Measurements from ENCODE around the gene OLFML2B.

The OLFML2B gene

GRCh38 chr1:161936786-161937185 lies 86.9 kb downstream of the OLFML2B start:
- Mint-ChIP-seq H3K27ac (no peak overlapping the region), H3K4me1 (ENCODE audit: low read depth in 2 of 2) (peaks cover 21% of the 10 kb centered on the region in 2 donors)
- no peak for ATAC-seq (replicated peaks)

GRCh38 chr1:161935264-161935663 lies 88.4 kb downstream of the OLFML2B start:
- H3K4me1 Mint-ChIP-seq (ENCODE audit: low read depth in 2 of 2): peaks cover 21% of the 10 kb centered on the region in 2 donors
- H3K9me3 Mint-ChIP-seq: no peaks in the 10 kb centered on the region
- no peak for ATAC-seq (replicated peaks)
- H3K27ac Mint-ChIP-seq: no peak overlapping the region
- DNase-seq: no peak
- no peak overlapping the region for H3K4me3 Mint-ChIP-seq
- H3K27me3 Mint-ChIP-seq: no peaks in the 10 kb centered on the region
- H3K36me3 Mint-ChIP-seq (ENCODE audit: insufficient read depth): no peaks in the 10 kb centered on the region

More at GRCh38 chr1:161936786-161937185, 86.9 kb downstream of the OLFML2B start:
- no peaks in the 10 kb centered on the region for H3K36me3 Mint-ChIP-seq (ENCODE audit: insufficient read depth)
- no peak overlapping the region for H3K4me3 Mint-ChIP-seq
- DNase-seq: no peak
- no peaks in the 10 kb centered on the region for H3K9me3 Mint-ChIP-seq
- no peaks in the 10 kb centered on the region for H3K27me3 Mint-ChIP-seq

GRCh38 chr1:161933592-161934588 lies 89.8 kb downstream of the OLFML2B start:
- no peaks in the 10 kb centered on the region for H3K27me3 Mint-ChIP-seq
- no peaks in the 10 kb centered on the region for H3K36me3 Mint-ChIP-seq (ENCODE audit: insufficient read depth)
- ATAC-seq (replicated peaks) (peak; percentile 77), DNase-seq (peak in 1 of 3 experiments; percentile 2)
- peak overlapping the region; percentile 49 to 57 for H3K27ac Mint-ChIP-seq
- peak overlapping the region; percentile 17 to 28 for H3K4me3 Mint-ChIP-seq
- no peaks in the 10 kb centered on the region for H3K9me3 Mint-ChIP-seq
- H3K4me1 Mint-ChIP-seq (ENCODE audit: low read depth in 2 of 2): peaks cover 21% of the 10 kb centered on the region in 2 donors

Measured in effector memory CD8-positive, alpha-beta T cell (primary cell).